Measurements from ENCODE around the gene CEACAM16. TPM values are rescaled to one million over a fixed set of nuclear protein-coding genes. Genes with fewer than 3 reads are reported as not detected.

The CEACAM16 gene
- total and polyA plus RNA-seq, 9 of the 15 experiments (the other 6 are each of a cell fraction or from before 2014, with no cell fraction given), result not detected

- peak in 1 of 2 experiments; percentile 100; a peak in 2 of 4 replicates for TF ChIP-seq ZNF318 (IDR thresholded peaks at IDR 0.05; ENCODE audit: borderline replicate concordance in 1 of 2, low read depth in 1 of 2)
- TF ChIP-seq FOXM1 (IDR thresholded peaks at IDR 0.05; ENCODE audit: low read depth), result peak; percentile 66; the same call in 1 of the 2 replicates
- no peak for TF ChIP-seq FOXM1 (CRISPR knock-in tag; IDR thresholded peaks at IDR 0.05; ENCODE audit: low read depth)
- peak; percentile 64; the same call in 1 of the 2 replicates for TF ChIP-seq FOSL1 (tag; conservative IDR thresholded peaks at IDR 0.05)
- TF ChIP-seq SRSF3 (IDR thresholded peaks at IDR 0.05; ENCODE audit: insufficient read depth, low read length), result no peak
- TF ChIP-seq ZEB2 (IDR thresholded peaks at IDR 0.05), result peak; percentile 92
- no peak for TF ChIP-seq EHMT2 (IDR thresholded peaks at IDR 0.05)
- peak; percentile 86 for TF ChIP-seq NKRF (IDR thresholded peaks at IDR 0.05; ENCODE audit: borderline replicate concordance)
- peak; percentile 86; the same call in 1 of the 2 replicates for TF ChIP-seq ZKSCAN8 (CRISPR knock-in tag; IDR thresholded peaks at IDR 0.05)
- 0 out of 2 replicates have a peak, but pooled peaks have one; percentile 13 for TF ChIP-seq SMAD3 (CRISPR knock-in tag; conservative IDR thresholded peaks at IDR 0.05)
- TF ChIP-seq RHOXF2B (CRISPR knock-in tag; conservative IDR thresholded peaks at IDR 0.05), result no peak
- peak; percentile 88 to 93; a peak in 3 of 4 replicates for TF ChIP-seq SIN3A (IDR thresholded peaks at IDR 0.05; ENCODE audit: borderline replicate concordance in 2 of 2, control insufficient read depth in 1 of 2, low read depth in 2 of 2, low read length in 2 of 2)
- peak; percentile 38; the same call in 1 of the 2 replicates for TF ChIP-seq ZFX (CRISPR knock-in tag; IDR thresholded peaks at IDR 0.05)
- no peak for TF ChIP-seq ZNF224 (CRISPR knock-in tag; IDR thresholded peaks at IDR 0.05)
- peak; percentile 91 for TF ChIP-seq SMAD4 (CRISPR knock-in tag; conservative IDR thresholded peaks at IDR 0.05)
- TF ChIP-seq ID3 (CRISPR knock-in tag; IDR thresholded peaks at IDR 0.05), result no peak
- peak; percentile 42; the same call in 1 of the 2 replicates for TF ChIP-seq ID3 (tag; IDR thresholded peaks at IDR 0.05)
Observed at GRCh38 chr19:44752816-44753625, 54.1 kb downstream of the CEACAM16 start (continued).
